ENCODE data around the gene CDH12.

DNA sequence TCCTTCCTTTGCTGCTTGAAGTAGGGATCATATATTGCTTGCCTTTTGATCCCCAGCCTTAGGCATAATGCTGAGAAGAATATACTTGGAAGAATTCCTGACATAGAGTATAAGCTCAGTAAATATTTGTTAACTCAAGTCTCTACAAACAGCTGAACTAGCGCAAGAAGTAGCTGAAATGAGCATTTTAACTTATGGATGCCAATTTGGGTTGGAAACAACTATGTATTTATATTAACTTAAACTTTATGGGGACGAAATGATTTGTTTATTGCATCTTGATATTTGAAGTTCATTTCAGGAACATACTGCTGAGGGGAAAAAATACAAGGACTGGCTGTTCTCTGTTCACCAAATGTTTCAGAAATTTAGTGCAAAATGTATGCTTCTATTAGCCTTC lies 258.7 kb downstream of the CDH12 start:
- TF ChIP-seq, protein P1, sequence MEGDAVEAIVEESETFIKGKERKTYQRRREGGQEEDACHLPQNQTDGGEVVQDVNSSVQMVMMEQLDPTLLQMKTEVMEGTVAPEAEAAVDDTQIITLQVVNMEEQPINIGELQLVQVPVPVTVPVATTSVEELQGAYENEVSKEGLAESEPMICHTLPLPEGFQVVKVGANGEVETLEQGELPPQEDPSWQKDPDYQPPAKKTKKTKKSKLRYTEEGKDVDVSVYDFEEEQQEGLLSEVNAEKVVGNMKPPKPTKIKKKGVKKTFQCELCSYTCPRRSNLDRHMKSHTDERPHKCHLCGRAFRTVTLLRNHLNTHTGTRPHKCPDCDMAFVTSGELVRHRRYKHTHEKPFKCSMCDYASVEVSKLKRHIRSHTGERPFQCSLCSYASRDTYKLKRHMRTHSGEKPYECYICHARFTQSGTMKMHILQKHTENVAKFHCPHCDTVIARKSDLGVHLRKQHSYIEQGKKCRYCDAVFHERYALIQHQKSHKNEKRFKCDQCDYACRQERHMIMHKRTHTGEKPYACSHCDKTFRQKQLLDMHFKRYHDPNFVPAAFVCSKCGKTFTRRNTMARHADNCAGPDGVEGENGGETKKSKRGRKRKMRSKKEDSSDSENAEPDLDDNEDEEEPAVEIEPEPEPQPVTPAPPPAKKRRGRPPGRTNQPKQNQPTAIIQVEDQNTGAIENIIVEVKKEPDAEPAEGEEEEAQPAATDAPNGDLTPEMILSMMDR (IDR thresholded peaks at IDR 0.05; ENCODE audit: low read length) = no peak
- TF ChIP-seq EZH2 (IDR thresholded peaks at IDR 0.05; ENCODE audit: borderline replicate concordance, low read length) = no peak

All from OCI-LY1 (cell line).